ENCODE measurements around the gene SPIRE2. TPM values are rescaled to one million over a fixed set of nuclear protein-coding genes. Genes with fewer than 3 reads are reported as not detected.

Gene SPIRE2
- polyA plus RNA-seq, 1 donor (not counting 4 experiments of a cell fraction or from before 2014, with no cell fraction given) = 1.1 TPM

DNA sequence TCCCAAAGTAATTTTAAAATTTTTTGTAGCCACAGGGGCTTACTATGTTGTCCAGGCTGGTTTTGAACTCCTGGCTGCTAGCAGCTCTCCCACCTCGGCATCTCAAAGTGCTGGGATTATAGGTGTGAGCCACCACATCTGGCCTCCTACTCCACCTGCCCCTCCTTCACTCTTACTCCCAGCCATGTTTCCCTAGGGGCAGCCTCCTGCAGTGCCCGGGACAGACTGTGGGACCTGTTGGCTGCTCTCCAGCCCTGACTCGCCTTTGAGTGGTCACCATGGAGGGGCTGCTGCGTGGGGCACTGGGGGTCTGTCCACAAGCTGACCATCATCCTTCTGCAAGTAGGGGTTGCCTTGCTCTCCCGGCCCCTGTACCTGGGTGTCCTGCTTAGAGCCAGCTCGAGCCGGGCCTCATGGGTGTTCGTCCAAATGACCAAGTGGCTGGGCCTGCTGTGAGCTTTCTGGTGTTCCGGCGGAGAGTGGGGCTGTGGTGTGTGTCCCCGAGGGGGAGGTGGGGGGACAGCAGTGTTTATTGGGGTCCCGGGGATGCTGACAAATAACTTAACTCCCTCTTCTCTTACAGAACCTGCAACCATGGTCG lies 16.6 kb downstream of the SPIRE2 start:
- H3K79me2 ChIP-seq (ENCODE audit: control insufficient read depth, insufficient read depth, low read length) = no peaks in the 10 kb centered on the region
- dilution Hi-C loops (cut with MboI; ENCODE audit: extremely low pct_ligation_motif_present, low sequenced_read_pairs) = no loop called here
- TF ChIP-seq, protein P1, sequence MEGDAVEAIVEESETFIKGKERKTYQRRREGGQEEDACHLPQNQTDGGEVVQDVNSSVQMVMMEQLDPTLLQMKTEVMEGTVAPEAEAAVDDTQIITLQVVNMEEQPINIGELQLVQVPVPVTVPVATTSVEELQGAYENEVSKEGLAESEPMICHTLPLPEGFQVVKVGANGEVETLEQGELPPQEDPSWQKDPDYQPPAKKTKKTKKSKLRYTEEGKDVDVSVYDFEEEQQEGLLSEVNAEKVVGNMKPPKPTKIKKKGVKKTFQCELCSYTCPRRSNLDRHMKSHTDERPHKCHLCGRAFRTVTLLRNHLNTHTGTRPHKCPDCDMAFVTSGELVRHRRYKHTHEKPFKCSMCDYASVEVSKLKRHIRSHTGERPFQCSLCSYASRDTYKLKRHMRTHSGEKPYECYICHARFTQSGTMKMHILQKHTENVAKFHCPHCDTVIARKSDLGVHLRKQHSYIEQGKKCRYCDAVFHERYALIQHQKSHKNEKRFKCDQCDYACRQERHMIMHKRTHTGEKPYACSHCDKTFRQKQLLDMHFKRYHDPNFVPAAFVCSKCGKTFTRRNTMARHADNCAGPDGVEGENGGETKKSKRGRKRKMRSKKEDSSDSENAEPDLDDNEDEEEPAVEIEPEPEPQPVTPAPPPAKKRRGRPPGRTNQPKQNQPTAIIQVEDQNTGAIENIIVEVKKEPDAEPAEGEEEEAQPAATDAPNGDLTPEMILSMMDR (optimal IDR thresholded peaks at IDR 0.05 in 1 of 3, IDR thresholded peaks at IDR 0.05 in 1 of 3, conservative IDR thresholded peaks at IDR 0.05 in 1 of 3; ENCODE audit: extremely low read depth in 1 of 3, insufficient read depth in 2 of 3, low read length in 3 of 3) = no peak
- no peak for TF ChIP-seq EZH2 (IDR thresholded peaks at IDR 0.05; ENCODE audit: low read length)
- no peak overlapping the region for H3K9ac ChIP-seq (ENCODE audit: control insufficient read depth, extremely low read depth, insufficient read depth, low read length)
- no peak for DNase-seq (ENCODE audit: low read depth, low spot score)
- no peaks in the 10 kb centered on the region for H3K9me1 ChIP-seq (ENCODE audit: control insufficient read depth, extremely low read depth, insufficient read depth, low read length)
- no peak overlapping the region for H3K27ac ChIP-seq (ENCODE audit: control insufficient read depth, insufficient read depth, low read length)
- H3K4me1 ChIP-seq (ENCODE audit: control insufficient read depth, extremely low read depth, insufficient read depth, low read length) = peaks cover 7% of the 10 kb centered on the region
- no peak overlapping the region for H3K4me3 ChIP-seq (ENCODE audit: control insufficient read depth in 2 of 3, extremely low read depth in 1 of 3, insufficient read depth in 2 of 3, low read depth in 1 of 3, low read length in 3 of 3)
- H3K27me3 ChIP-seq (ENCODE audit: control insufficient read depth, extremely low read depth, insufficient read depth, low read length) = peaks cover 3% of the 10 kb centered on the region
- H2AFZ ChIP-seq (ENCODE audit: control insufficient read depth, low read length) = no peak overlapping the region
- no peaks in the 10 kb centered on the region for H3K9me3 ChIP-seq (ENCODE audit: control insufficient read depth, low read depth, low read length)
- no peaks in the 10 kb centered on the region for H3K36me3 ChIP-seq (ENCODE audit: control insufficient read depth in 2 of 2, extremely low read depth in 1 of 2, insufficient read depth in 2 of 2, low read length in 2 of 2)
- no peak for FAIRE-seq
- no peak overlapping the region for H3K4me2 ChIP-seq (ENCODE audit: control insufficient read depth, extremely low read depth, insufficient read depth, low read depth, low read length)
- H4K20me1 ChIP-seq (ENCODE audit: control insufficient read depth, extremely low read depth, insufficient read depth, low read length) = no peaks in the 10 kb centered on the region

DNA sequence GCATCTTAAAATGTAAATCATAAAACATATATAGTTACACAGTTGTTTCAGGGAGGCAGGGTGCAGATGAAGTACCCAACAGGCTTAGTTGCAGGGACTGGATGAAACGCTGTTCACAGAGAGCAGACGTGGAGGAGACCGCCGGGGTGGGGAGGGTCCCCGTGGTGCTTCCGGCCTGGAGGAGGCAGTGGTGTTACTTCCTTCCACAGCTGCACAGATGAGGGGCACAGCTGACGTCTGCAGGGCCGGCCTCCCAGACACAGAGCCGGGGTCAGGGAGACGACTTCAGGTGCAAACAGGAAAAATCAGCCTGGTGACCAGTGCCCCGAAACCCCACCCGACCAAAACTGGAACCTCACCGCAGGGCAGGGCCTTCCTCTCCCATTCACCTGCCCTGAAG lies 17.1 kb downstream of the SPIRE2 start:
- dilution Hi-C loops (cut with MboI; ENCODE audit: extremely low pct_ligation_motif_present, low sequenced_read_pairs) = no loop called here
- no peaks in the 10 kb centered on the region for H3K79me2 ChIP-seq (ENCODE audit: control insufficient read depth, insufficient read depth, low read length)
- H4K20me1 ChIP-seq (ENCODE audit: control insufficient read depth, extremely low read depth, insufficient read depth, low read length) = no peaks in the 10 kb centered on the region
- H2AFZ ChIP-seq (ENCODE audit: control insufficient read depth, low read length) = no peak overlapping the region
- FAIRE-seq = no peak
- no peak for DNase-seq (ENCODE audit: low read depth, low spot score)
- TF ChIP-seq, protein P1 (optimal IDR thresholded peaks at IDR 0.05 in 1 of 3, IDR thresholded peaks at IDR 0.05 in 1 of 3, conservative IDR thresholded peaks at IDR 0.05 in 1 of 3; ENCODE audit: extremely low read depth in 1 of 3, insufficient read depth in 2 of 3, low read length in 3 of 3) = no peak
- TF ChIP-seq EZH2 (IDR thresholded peaks at IDR 0.05; ENCODE audit: low read length) = no peak
- no peak overlapping the region for H3K27ac ChIP-seq (ENCODE audit: control insufficient read depth, insufficient read depth, low read length)
- H3K4me1 ChIP-seq (ENCODE audit: control insufficient read depth, extremely low read depth, insufficient read depth, low read length) = peaks cover 7% of the 10 kb centered on the region
- H3K9me3 ChIP-seq (ENCODE audit: control insufficient read depth, low read depth, low read length) = no peaks in the 10 kb centered on the region
- H3K4me2 ChIP-seq (ENCODE audit: control insufficient read depth, extremely low read depth, insufficient read depth, low read depth, low read length) = no peak overlapping the region
- no peak overlapping the region for H3K9ac ChIP-seq (ENCODE audit: control insufficient read depth, extremely low read depth, insufficient read depth, low read length)
- no peak overlapping the region for H3K4me3 ChIP-seq (ENCODE audit: control insufficient read depth in 2 of 3, extremely low read depth in 1 of 3, insufficient read depth in 2 of 3, low read depth in 1 of 3, low read length in 3 of 3)
- H3K36me3 ChIP-seq (ENCODE audit: control insufficient read depth in 2 of 2, extremely low read depth in 1 of 2, insufficient read depth in 2 of 2, low read length in 2 of 2) = no peaks in the 10 kb centered on the region
- H3K27me3 ChIP-seq (ENCODE audit: control insufficient read depth, extremely low read depth, insufficient read depth, low read length) = peaks cover 3% of the 10 kb centered on the region
- H3K9me1 ChIP-seq (ENCODE audit: control insufficient read depth, extremely low read depth, insufficient read depth, low read length) = no peaks in the 10 kb centered on the region
